PC-9 (cell line): Measurements from ENCODE around the gene DDX4.

Source experiments
- CTCF ChIP-seq: fragments of 200-600 bp; sonication (generic); conservative IDR thresholded peaks from 2 replicates; pipeline ENCODE4 v1.6.1; 2017; ENCODE audit warnings: mixed run types, antibody characterized with exemption, mild to moderate bottlenecking, moderate library complexity
- EZH2 ChIP-seq: fragments of 200-600 bp; sonication (generic); IDR thresholded peaks from 2 replicates; pipeline ENCODE4 v1.8.0; 2017; ENCODE audit warnings: antibody characterized with exemption, low read depth

GRCh38 chr5:55742778-55743177, 4.9 kb downstream of the DDX4 start:
- TF ChIP-seq CTCF (no peak), EZH2 (no peak)
